Smooth muscle cell (in vitro differentiated cells): ENCODE results near the gene RNF208. TPM values are rescaled to one million over a fixed set of nuclear protein-coding genes. Genes with fewer than 3 reads are reported as not detected.
A peak's percentile ranks its signal among the peaks of the same experiment; 100 is the strongest.
"Not testable (repeated sequence)": the region's sequence is repeated elsewhere in the genome, so short reads cannot be mapped to it uniquely, and the experiment has no call there.

Source experiments
- DNase-seq: peaks from one replicate; lab custom pipeline; 2025; ENCODE audit not compliant: unreplicated experiment; lab: John Stamatoyannopoulos, UW
- H2AFZ ChIP-seq: fragments of 200-600 bp; sonication (generic); 2 replicates; pipeline ENCODE4 v1.6.0; 2016; ENCODE audit warnings: antibody characterized with exemption, low read depth, mild to moderate bottlenecking
- H3F3A ChIP-seq: fragments of 200-600 bp; sonication (generic); 2 replicates; pipeline ENCODE4 v1.6.0; 2017; ENCODE audit warnings: antibody characterized with exemption, low read depth
- H3K27ac ChIP-seq: fragments of 200-600 bp; sonication (generic); 2 replicates; pipeline ENCODE4 v1.5.1; 2016; ENCODE audit warnings: low read depth, mild to moderate bottlenecking
- H3K27me3 ChIP-seq: fragments of 200-600 bp; sonication (generic); 2 replicates; pipeline ENCODE4 v1.6.1; 2016; ENCODE audit warnings: low read depth, mild to moderate bottlenecking
- H3K36me3 ChIP-seq: fragments of 200-600 bp; sonication (generic); 2 replicates; pipeline ENCODE4 v1.5.1; 2016; ENCODE audit warnings: low read depth
- H3K4me1 ChIP-seq: fragments of 200-600 bp; sonication (generic); 2 replicates; pipeline ENCODE4 v1.5.1; 2016; ENCODE audit warnings: low read depth
- H3K4me2 ChIP-seq: fragments of 200-600 bp; sonication (generic); 2 replicates; pipeline ENCODE4 v1.6.0; 2016; ENCODE audit warnings: mild to moderate bottlenecking
- H3K4me3 ChIP-seq: fragments of 200-600 bp; sonication (generic); 2 replicates; pipeline ENCODE4 v1.5.1; 2016; ENCODE audit warnings: mild to moderate bottlenecking
- H3K79me2 ChIP-seq: fragments of 200-600 bp; sonication (generic); 2 replicates; pipeline ENCODE4 v1.6.0; 2016; ENCODE audit warnings: low read depth, mild to moderate bottlenecking
- H3K9ac ChIP-seq: fragments of 200-600 bp; sonication (generic); 2 replicates; pipeline ENCODE4 v1.6.0; 2016; ENCODE audit warnings: low read depth
- H3K9me3 ChIP-seq: fragments of 200-600 bp; sonication (generic); replicated peaks from 2 replicates; pipeline ENCODE4 v1.5.1; 2016; ENCODE audit warnings: low read depth
- H4K20me1 ChIP-seq: fragments of 200-600 bp; sonication (generic); 2 replicates; pipeline ENCODE4 v1.6.0; 2016; ENCODE audit warnings: low read depth
- CTCF ChIP-seq: fragments of 200-600 bp; sonication (generic); IDR thresholded peaks from 2 replicates; pipeline ENCODE4 v1.5.1; 2017; ENCODE audit warnings: borderline replicate concordance, mild to moderate bottlenecking, antibody characterized with exemption; ENCODE audit not compliant: insufficient read depth, poor library complexity, severe bottlenecking
- WGBS: methylation state at CpG from one replicate; pipeline ENCODE4 v1.1.7; 2016; ENCODE audit warnings: low lambda C conversion rate; 5-methylcytosine and 5-hydroxymethylcytosine counted together
- polyA plus RNA-seq: library from polyadenylated mRNA; unstranded; fragments of >200 nt; fragmentation: Nextera tagmentation; extraction: Ambion mirVana; gene quantifications from 2 replicates; pipeline ENCODE4 v1.2.1, GENCODE V29; 2016
- total RNA-seq: library from RNA; depleted of rRNA; stranded (reverse); fragments of >200 nt; gene quantifications from 2 replicates; pipeline ENCODE4 v1.2.3, GENCODE V29; 2014

RNF208 gene
- total and polyA plus RNA-seq, 2 experiments from 2014 or later, result 0.36 to 1.4 TPM

DNA sequence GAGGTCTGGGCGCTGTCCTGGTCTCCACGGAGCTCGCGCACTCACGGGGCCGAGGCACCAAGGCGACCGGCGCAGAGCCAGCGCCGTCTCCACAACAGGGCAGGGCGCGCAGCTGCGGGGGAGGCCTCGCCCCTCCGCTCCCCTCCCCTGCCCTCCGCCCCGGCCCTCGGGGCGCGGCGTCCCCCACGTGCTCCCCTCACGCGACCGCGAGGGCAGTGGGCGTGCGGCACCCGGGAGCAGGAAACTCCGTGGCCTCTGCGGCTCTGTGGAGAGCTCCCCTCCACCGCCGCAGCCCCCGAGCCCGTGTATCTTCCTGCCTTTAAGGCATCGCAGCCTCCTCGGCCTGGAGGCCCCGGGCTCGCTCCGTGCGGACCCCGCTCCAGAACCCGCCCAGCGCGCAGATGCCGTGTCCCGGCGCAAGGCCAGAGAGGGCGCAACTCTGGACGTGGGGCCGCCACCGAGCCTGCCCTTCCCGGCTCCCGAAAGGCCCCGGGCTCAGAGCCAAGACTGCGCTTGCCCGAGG is 18.3 kb upstream of the RNF208 start:
- peak overlapping the region; percentile 98 for H3K4me2 ChIP-seq
- H3K27me3 ChIP-seq, result no peaks in the 10 kb centered on the region
- TF ChIP-seq CTCF, result no peak
- peaks cover 38% of the 10 kb centered on the region for H3K79me2 ChIP-seq
- peak overlapping the region; percentile 86 for H2AFZ ChIP-seq
- under 1% methylated on average over 39 of the region's 58 CpGs for WGBS
- peak overlapping the region; percentile 82 for H3K4me3 ChIP-seq
- H4K20me1 ChIP-seq, result peaks cover 45% of the 10 kb centered on the region
- peak overlapping the region; percentile 93 for H3K27ac ChIP-seq
- H3F3A ChIP-seq, result peaks cover 25% of the 10 kb centered on the region
- H3K36me3 ChIP-seq, result no peaks in the 10 kb centered on the region
- peaks cover 13% of the 10 kb centered on the region for H3K4me1 ChIP-seq
- peak; percentile 86 for DNase-seq
- H3K9me3 ChIP-seq, result no peaks in the 10 kb centered on the region
- H3K9ac ChIP-seq, result peak overlapping the region; percentile 81

DNA sequence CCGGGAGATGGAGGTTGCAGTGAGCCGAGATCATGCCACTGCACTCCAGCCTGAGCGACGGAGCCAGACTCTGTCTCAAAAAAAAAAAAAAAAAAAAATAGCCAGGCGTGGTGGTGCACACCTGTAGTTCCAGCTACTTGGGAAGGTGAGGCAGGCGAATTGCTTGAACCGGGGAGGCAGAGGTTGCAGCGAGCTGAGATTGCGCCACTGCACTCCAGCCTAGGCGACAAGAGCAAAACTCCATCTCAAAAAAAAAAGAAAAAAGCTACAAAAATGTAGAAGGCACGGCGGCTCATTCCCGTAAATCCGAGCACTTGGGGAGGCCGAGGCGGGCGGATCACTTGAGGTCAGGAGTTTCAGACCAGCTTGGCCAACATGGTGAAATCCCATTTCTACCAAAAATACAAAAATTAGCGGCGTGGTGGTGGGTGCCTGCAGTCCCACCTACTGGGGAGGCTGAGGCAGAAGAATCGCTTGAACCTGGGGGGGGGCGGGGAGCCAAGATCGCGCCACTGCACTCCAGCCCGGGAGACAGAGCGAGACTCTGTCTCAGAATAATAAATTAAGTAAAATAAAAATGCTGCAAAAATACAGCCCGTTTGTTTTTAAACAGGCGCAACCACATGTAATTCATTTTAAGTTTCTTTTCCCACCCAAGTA is 17.6 kb upstream of the RNF208 start:
- Histone ChIP-seq H3K27ac (peak overlapping the region; percentile 93), H4K20me1 (peaks cover 45% of the 10 kb centered on the region), H3F3A (peaks cover 25% of the 10 kb centered on the region), H2AFZ (peak overlapping the region; percentile 86), H3K4me1 (peaks cover 13% of the 10 kb centered on the region), H3K4me3 (peak overlapping the region; percentile 82), H3K4me2 (peak overlapping the region; percentile 98), H3K9ac (peak overlapping the region; percentile 81), H3K79me2 (peaks cover 38% of the 10 kb centered on the region)
- WGBS, result 43% methylated on average over 23 of the region's 27 CpGs
- not testable (repeated sequence) for H3K9me3 ChIP-seq, H3K36me3 ChIP-seq, DNase-seq, H3K27me3 ChIP-seq

DNA sequence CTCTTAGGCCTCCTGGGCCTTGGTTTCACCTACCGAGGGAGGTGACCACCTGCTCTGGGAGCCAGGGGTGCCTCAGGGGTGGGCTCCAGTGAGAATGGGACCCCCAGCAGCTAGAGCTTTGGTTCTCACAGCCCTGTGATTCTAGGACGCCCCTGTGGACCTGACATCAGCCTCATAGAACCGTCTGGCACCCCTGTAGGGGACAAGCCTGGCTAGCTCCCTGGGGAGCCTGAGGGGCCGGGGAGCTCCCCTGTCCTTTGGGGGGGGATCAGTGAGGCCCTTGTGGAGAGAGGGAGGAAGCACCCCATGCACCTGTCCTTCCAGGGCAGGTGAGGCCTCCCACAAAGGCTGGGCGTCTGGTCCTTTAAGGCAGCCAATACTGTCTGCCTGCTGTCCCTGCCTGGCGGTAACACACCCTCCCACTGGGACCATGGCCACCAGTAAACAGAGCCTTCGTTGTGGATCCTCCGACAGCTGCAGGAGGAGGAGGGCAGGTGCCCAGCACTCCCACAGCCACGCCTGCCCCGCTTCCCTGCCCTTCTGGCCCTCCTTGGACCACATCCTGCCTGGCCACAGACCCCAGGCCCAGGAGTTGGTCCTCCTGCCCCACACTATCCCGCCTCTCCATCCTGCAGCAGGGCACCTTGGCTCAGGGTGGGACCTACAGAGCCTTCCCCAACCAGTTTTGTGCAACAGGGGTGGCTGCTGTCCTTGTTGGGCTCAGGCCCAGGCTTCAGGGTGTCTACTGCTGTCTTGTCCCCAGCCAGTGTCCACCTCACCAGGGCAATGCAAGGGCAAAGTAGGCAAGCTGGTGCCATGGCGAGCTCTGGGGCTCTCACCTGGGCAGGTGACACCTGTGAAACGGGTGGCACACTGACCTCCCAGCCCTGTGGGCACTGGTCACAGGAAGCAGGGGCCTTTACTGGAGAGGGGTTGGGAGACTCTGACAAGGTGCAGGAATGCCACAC is 16.0 kb upstream of the RNF208 start:
- TF ChIP-seq CTCF, result no peak
- H2AFZ ChIP-seq, result no peak overlapping the region
- H3K9me3 ChIP-seq, result no peaks in the 10 kb centered on the region
- H3K27ac ChIP-seq, result no peak overlapping the region
- H3K4me1 ChIP-seq, result peaks cover 13% of the 10 kb centered on the region
- WGBS, result 84% methylated on average over 13 of the region's 13 CpGs
- H3K27me3 ChIP-seq, result no peaks in the 10 kb centered on the region
- no peak overlapping the region for H3K4me3 ChIP-seq
- H3K4me2 ChIP-seq, result no peak overlapping the region
- H3K79me2 ChIP-seq, result peaks cover 31% of the 10 kb centered on the region
- H3K9ac ChIP-seq, result no peak overlapping the region
- peaks cover 19% of the 10 kb centered on the region for H3F3A ChIP-seq
- no peak for DNase-seq
- H4K20me1 ChIP-seq, result peaks cover 32% of the 10 kb centered on the region
- no peaks in the 10 kb centered on the region for H3K36me3 ChIP-seq

GRCh38 chr9:137236936-137237421 is 14.9 kb upstream of the RNF208 start:
- H3K27me3 ChIP-seq, result no peaks in the 10 kb centered on the region
- no peaks in the 10 kb centered on the region for H3K36me3 ChIP-seq
- peaks cover 21% of the 10 kb centered on the region for H4K20me1 ChIP-seq
- H3K9ac ChIP-seq, result no peak overlapping the region
- H3K79me2 ChIP-seq, result peaks cover 20% of the 10 kb centered on the region
- peaks cover 9% of the 10 kb centered on the region for H3F3A ChIP-seq
- H3K4me2 ChIP-seq, result peak overlapping the region; percentile 64
- no peaks in the 10 kb centered on the region for H3K9me3 ChIP-seq
- peaks cover 7% of the 10 kb centered on the region for H3K4me1 ChIP-seq
- H3K27ac ChIP-seq, result no peak overlapping the region
- no peak for TF ChIP-seq CTCF
- H2AFZ ChIP-seq, result no peak overlapping the region
- WGBS, result 69% methylated on average over 11 of the region's 11 CpGs
- H3K4me3 ChIP-seq, result no peak overlapping the region
- no peak for DNase-seq
